SJCRH30 (cell line): ENCODE results near the gene SNRPD2. TPM values are rescaled to one million over a fixed set of nuclear protein-coding genes. Genes with fewer than 3 reads are reported as not detected.

Experiments
- total RNA-seq: library from RNA; depleted of rRNA; stranded (reverse); fragments of >200 nt; shearing (Covaris generic); gene quantifications from 2 replicates; pipeline ENCODE4 v1.2.3, GENCODE V29; 2014; rRNA removed

SNRPD2 gene
- total RNA-seq, 1 experiment from 2014 or later: 434 TPM

Other genes starting within 250 kb of the SNRPD2 start
- gene FOSB, start 224.0 kb downstream of the SNRPD2 start, total RNA-seq: 0.35 and 0.40 TPM in 2 replicates
- 29.3 and 30.9 TPM in 2 replicates for gene RTN2, start 194.9 kb downstream of the SNRPD2 start, total RNA-seq
- 1.0 and 1.4 TPM in 2 replicates for gene PPM1N, start 193.5 kb downstream of the SNRPD2 start, total RNA-seq
- gene VASP, start 184.5 kb downstream of the SNRPD2 start, total RNA-seq: 43.8 and 48.8 TPM in 2 replicates
- 8.6 and 9.9 TPM in 2 replicates for gene OPA3, start 107.2 kb downstream of the SNRPD2 start, total RNA-seq
- 0.14 and 0.18 TPM in 2 replicates for gene GPR4, start 89.7 kb downstream of the SNRPD2 start, total RNA-seq
- 3.0 and 5.8 TPM in 2 replicates for gene EML2, start 52.6 kb downstream of the SNRPD2 start, total RNA-seq
- 0.12 and 0.38 TPM in 2 replicates for gene GIPR, start 23.7 kb downstream of the SNRPD2 start, total RNA-seq
- 9.8 and 10.6 TPM in 2 replicates for gene QPCTL, start 713 bp upstream of the SNRPD2 start, total RNA-seq
- 9.3 and 10.8 TPM in 2 replicates for gene FBXO46, start 38.9 kb upstream of the SNRPD2 start, total RNA-seq
- gene MEIOSIN, start 41.5 kb upstream of the SNRPD2 start, total RNA-seq: 0.08 TPM in 1 of 2 replicates, not detected in the other
- 6.0 and 6.6 TPM in 2 replicates for gene SIX5, start 77.3 kb upstream of the SNRPD2 start, total RNA-seq
- gene DMPK, start 90.5 kb upstream of the SNRPD2 start, total RNA-seq: 79.8 and 84.2 TPM in 2 replicates
- 43.5 and 52.9 TPM in 2 replicates for gene DMWD, start 100.9 kb upstream of the SNRPD2 start, total RNA-seq
- gene RSPH6A, start 123.4 kb upstream of the SNRPD2 start, total RNA-seq: 0.22 TPM in 1 of 2 replicates, not detected in the other
- gene SYMPK, start 171.2 kb upstream of the SNRPD2 start, total RNA-seq: 25.6 and 32.6 TPM in 2 replicates
- 0.45 and 0.53 TPM in 2 replicates for gene FOXA3, start 172.4 kb upstream of the SNRPD2 start, total RNA-seq
- 31.0 and 31.4 TPM in 2 replicates for gene IRF2BP1, start 194.2 kb upstream of the SNRPD2 start, total RNA-seq
- gene MYPOP, start 210.7 kb upstream of the SNRPD2 start, total RNA-seq: 1.8 and 2.5 TPM in 2 replicates
- gene NANOS2, start 222.8 kb upstream of the SNRPD2 start, total RNA-seq: not detected in 2 replicates